Ramos (cell line): ENCODE data around the gene ARHGEF6.

Source experiments
- in situ Hi-C: fragments of 300-500 bp; cut with MboI; formaldehyde crosslinking; loops from one replicate; pipeline ENCODE4 v1.14.3; 2022; ENCODE audit warnings: low sequenced_read_pairs; ENCODE audit not compliant: unreplicated experiment

ARHGEF6 gene

GRCh38 chrX:136752346-136752745, 28.4 kb downstream of the ARHGEF6 start:
- in situ Hi-C loops, result no loop called here

- in situ Hi-C loops, result no loop called here
Measured at GRCh38 chrX:136750364-136750763, 30.4 kb downstream of the ARHGEF6 start.

- in situ Hi-C loops, result no loop called here
Measured at GRCh38 chrX:136747003-136747986, 33.4 kb downstream of the ARHGEF6 start.

GRCh38 chrX:136745215-136746173, 35.2 kb downstream of the ARHGEF6 start:
- in situ Hi-C loops, result no loop called here

- in situ Hi-C loops, result no loop called here
Measured at GRCh38 chrX:136742721-136743379, 37.9 kb downstream of the ARHGEF6 start.

- in situ Hi-C loops, result no loop called here
Measured at GRCh38 chrX:136738049-136738729, 42.5 kb downstream of the ARHGEF6 start.

GRCh38 chrX:136736690-136737089, 44.0 kb downstream of the ARHGEF6 start:
- in situ Hi-C loops, result no loop called here

- in situ Hi-C loops, result no loop called here
Measured at GRCh38 chrX:136735601-136736000, 45.1 kb downstream of the ARHGEF6 start.

- in situ Hi-C loops, result no loop called here
Measured at GRCh38 chrX:136733613-136734012, 47.1 kb downstream of the ARHGEF6 start.

GRCh38 chrX:136731798-136732197, 48.9 kb downstream of the ARHGEF6 start:
- in situ Hi-C loops, result no loop called here

- in situ Hi-C loops, result no loop called here
Measured at GRCh38 chrX:136731207-136731782, 49.4 kb downstream of the ARHGEF6 start.

- in situ Hi-C loops, result no loop called here
Measured at GRCh38 chrX:136728393-136728792, 52.3 kb downstream of the ARHGEF6 start.

- in situ Hi-C loops, result no loop called here
Measured at GRCh38 chrX:136725441-136726104, 55.2 kb downstream of the ARHGEF6 start.

- in situ Hi-C loops, result no loop called here
Measured at GRCh38 chrX:136718091-136718490, 62.6 kb downstream of the ARHGEF6 start.

- in situ Hi-C loops, result no loop called here
Measured at GRCh38 chrX:136714626-136715599, 65.8 kb downstream of the ARHGEF6 start.

- in situ Hi-C loops, result no loop called here
Measured at GRCh38 chrX:136712650-136713310, 68.0 kb downstream of the ARHGEF6 start.

GRCh38 chrX:136711147-136711546, 69.6 kb downstream of the ARHGEF6 start:
- in situ Hi-C loops, result no loop called here
